Fibroblast of villous mesenchyme (primary cell): ENCODE measurements around the gene SPATA13. TPM values are rescaled to one million over a fixed set of nuclear protein-coding genes. Genes with fewer than 3 reads are reported as not detected.

ENCODE experiments used
- DNase-seq: peaks from one replicate; pipeline ENCODE4 v3.0.0-alpha.2; 2010; ENCODE audit warnings: low read depth
- H3K4me3 ChIP-seq: 2 replicates; pipeline ENCODE4 v1.5.1; 2011; ENCODE audit warnings: low read depth, mild to moderate bottlenecking, low read length
- total RNA-seq: library from RNA; depleted of rRNA; stranded (reverse); fragments of >200 nt; gene quantifications from 2 replicates; pipeline ENCODE4 v1.2.3, GENCODE V29; 2012
- TF ChIP-seq, protein P1 (sequence below): IDR thresholded peaks from 2 replicates; pipeline ENCODE4 v1.5.1; 2012; ENCODE audit warnings: low read depth, mild to moderate bottlenecking, low read length; ENCODE audit not compliant: insufficient read depth

The SPATA13 gene
- total RNA-seq, 1 donor, result 19.9 TPM

DNA sequence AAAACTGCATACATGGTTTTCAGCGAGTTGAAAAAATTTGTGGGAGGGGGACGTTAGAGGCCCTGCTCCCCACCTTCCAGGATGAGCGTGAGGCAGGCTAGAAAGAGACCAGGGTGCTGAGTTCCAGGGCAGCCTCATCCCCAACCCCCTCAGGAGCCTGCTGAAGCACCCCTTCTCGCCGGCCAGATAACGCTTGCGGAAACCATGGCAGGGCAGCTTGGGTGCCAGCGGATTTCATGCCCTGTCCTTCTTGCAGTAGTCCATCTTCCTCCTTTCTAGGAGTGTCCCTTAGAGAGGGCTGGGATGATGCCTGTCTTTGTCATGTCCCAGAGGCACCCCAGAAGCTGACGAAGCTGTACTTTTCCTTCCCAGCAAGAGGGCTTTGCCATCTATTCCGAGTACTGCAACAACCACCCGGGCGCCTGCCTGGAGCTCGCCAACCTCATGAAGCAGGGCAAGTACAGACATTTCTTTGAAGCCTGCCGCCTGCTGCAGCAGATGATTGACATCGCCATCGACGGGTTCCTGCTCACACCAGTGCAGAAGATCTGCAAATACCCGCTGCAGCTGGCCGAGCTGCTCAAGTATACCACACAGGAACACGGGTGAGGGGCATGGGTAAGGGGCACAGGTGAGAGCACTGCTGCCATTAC is 129.9 kb downstream of the SPATA13 start:
- H3K4me3 ChIP-seq, result no peak overlapping the region
- TF ChIP-seq, protein P1, sequence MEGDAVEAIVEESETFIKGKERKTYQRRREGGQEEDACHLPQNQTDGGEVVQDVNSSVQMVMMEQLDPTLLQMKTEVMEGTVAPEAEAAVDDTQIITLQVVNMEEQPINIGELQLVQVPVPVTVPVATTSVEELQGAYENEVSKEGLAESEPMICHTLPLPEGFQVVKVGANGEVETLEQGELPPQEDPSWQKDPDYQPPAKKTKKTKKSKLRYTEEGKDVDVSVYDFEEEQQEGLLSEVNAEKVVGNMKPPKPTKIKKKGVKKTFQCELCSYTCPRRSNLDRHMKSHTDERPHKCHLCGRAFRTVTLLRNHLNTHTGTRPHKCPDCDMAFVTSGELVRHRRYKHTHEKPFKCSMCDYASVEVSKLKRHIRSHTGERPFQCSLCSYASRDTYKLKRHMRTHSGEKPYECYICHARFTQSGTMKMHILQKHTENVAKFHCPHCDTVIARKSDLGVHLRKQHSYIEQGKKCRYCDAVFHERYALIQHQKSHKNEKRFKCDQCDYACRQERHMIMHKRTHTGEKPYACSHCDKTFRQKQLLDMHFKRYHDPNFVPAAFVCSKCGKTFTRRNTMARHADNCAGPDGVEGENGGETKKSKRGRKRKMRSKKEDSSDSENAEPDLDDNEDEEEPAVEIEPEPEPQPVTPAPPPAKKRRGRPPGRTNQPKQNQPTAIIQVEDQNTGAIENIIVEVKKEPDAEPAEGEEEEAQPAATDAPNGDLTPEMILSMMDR, result no peak
- DNase-seq, result no peak

DNA sequence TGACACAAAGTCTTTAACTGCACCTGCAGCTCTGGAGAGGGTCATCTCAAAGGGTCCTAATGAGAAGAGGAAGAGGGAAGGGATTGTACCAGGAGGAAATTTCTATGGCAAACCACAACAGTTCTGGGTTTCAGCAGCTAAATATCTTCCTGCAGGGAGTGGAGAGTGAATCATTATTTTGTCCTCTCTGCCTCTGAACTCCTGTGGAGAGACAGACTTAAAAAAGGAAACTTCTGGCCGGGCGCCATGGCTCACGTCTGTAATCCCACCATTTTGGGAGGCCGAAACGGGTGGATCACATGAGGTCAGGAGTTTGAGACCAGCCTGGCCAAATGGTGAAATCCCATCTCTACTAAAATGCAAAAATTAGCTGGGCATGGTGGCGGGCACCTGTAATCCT is 132.0 kb downstream of the SPATA13 start:
- no peak for DNase-seq

DNA sequence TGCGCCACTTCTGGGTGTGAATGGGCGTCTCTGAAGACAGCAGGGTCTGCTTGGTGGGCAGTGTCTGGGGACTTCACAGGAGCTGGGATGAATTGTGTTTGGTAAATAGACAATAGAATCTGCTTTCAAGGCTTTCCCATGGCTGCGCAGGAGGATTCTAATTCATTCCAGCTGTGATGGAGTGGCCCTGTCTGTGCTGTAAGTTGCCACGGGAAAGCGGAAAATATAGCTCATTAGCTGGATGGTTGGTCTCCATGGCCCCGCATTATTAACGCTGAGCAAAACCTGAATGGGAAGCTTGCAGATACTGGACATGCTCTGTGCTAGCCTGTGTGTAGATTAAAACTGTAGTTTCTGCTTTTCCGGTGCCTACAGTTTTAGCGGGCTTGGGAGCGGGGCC is 133.2 kb downstream of the SPATA13 start:
- DNase-seq, result no peak
- TF ChIP-seq, protein P1, result no peak
- H3K4me3 ChIP-seq, result no peak overlapping the region

More for the DNA sequence above, 132.0 kb downstream of the SPATA13 start:
- no peak overlapping the region for H3K4me3 ChIP-seq
- TF ChIP-seq, protein P1, result no peak

DNA sequence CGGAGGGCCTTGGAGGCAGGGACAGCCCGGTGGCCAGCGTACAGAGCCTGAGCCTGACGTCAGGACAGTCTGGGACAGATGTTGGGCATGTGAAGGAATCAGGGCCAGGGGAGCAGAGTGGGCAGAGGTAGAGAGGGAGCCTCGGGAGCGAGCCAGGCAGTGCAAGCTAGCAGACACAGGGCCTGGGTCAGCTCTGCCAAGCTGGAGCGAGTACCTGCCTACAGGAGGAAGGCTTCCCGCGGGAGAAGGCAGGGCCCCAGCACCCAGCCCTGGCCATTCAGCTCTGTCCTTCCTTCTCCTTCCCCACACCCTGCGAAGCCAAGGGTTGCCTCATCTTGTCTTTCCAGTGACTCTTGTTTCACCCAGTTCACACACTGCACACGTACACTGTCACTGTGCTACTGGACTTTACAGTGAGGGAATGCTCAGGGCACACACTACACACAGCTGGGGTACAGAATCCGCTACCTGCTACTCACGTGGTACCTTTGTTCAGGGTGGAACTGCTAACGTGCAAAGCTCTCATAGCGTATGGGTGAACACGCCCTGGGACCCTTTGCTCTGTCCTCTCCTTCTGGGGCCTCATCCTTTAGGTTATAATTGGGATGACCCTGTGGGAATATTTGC is 139.1 kb downstream of the SPATA13 start:
- no peak for DNase-seq
- no peak overlapping the region for H3K4me3 ChIP-seq
- TF ChIP-seq, protein P1, result no peak

DNA sequence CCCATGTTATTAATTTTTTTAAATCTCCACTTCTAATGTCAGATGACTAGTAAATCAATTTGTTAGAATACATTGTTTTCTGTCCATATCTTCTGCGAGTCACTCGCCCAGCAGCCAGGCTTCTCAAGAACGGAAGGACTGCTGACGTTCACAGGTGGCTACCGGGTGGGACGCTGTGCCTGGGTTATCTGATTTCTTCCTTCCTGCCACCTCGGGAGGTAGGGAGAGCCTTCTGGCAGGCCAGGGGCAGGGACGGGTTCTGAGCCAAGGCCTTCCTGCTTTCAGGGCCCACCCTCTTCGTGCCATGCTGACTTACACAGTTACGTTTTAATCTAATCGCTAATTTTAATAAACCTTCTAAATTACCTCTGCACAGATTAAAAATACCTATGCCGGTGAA is 140.9 kb downstream of the SPATA13 start:
- H3K4me3 ChIP-seq, result no peak overlapping the region
- DNase-seq, result no peak
- TF ChIP-seq, protein P1, result no peak

DNA sequence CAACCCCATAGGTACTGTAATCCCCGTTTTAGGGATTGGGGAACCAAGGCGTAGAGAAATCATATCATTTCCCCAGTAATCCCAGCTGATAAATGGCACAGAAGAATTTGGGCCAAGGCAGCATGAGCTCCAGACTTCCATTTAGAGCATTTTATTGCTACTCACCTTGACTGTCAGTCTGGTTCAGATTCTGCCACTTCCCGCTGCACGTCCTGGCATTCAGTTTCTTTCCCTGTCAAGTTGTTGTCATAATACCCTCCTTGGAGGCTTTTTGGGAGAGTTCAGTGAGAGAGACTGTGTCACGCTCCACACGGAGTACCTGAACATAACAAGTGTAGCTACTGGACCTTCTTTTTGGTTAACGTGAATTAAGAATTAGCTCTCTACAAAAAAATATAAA is 141.4 kb downstream of the SPATA13 start:
- H3K4me3 ChIP-seq, result no peak overlapping the region
- DNase-seq, result no peak
- TF ChIP-seq, protein P1, result no peak
